GM18951 (cell line): ENCODE data around the gene MAB21L2.

ENCODE experiments used
- POLR2A ChIP-seq: IDR thresholded peaks from 4 replicates; pipeline ENCODE4 v1.6.1; 2011; ENCODE audit warnings: mild to moderate bottlenecking; ENCODE audit not compliant: insufficient read length, insufficient read depth; ENCODE audit errors: extremely low read depth
- in situ Hi-C: fragments of 300-500 bp; cut with MboI; formaldehyde crosslinking; loops from one replicate; pipeline ENCODE4 v1.12.0; 2022; ENCODE audit warnings: low sequenced_read_pairs, mixed read lengths, inconsistent platforms; ENCODE audit not compliant: unreplicated experiment

MAB21L2 gene

DNA sequence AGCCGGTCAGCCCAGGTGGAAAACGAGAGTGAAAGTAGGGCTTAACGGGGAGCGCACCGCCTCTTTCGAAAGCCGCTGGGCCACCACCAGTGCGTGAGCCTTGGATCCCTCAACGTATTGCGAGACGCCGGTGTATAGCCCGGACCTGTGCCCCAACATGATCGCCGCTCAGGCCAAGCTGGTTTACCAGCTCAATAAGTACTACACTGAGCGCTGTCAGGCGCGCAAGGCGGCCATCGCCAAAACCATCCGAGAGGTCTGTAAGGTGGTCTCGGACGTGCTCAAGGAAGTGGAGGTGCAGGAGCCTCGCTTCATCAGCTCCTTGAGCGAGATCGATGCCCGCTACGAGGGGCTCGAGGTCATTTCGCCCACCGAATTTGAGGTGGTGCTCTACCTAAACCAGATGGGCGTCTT is 929 bp downstream of the MAB21L2 start:
- in situ Hi-C loops, result no loop called here
- TF ChIP-seq POLR2A, result no peak

DNA sequence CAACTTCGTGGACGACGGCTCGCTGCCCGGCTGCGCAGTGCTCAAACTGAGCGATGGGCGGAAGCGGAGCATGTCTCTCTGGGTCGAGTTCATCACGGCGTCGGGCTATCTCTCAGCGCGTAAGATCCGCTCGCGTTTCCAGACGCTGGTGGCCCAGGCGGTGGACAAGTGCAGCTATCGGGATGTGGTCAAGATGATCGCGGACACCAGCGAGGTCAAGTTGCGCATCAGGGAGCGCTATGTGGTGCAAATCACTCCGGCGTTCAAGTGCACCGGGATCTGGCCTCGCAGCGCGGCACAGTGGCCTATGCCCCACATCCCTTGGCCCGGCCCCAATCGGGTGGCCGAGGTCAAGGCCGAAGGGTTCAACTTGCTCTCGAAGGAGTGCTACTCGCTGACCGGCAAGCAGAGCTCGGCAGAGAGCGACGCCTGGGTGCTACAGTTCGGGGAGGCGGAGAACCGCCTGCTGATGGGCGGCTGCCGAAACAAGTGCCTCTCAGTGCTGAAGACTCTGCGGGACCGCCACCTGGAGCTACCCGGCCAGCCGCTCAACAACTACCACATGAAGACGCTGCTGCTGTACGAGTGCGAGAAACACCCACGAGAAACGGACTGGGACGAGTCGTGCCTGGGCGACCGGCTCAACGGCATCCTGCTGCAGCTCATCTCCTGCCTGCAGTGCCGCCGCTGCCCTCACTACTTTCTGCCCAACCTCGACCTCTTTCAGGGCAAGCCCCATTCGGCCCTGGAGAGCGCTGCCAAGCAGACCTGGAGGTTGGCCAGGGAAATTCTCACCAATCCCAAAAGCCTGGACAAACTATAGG is 1.5 kb downstream of the MAB21L2 start:
- in situ Hi-C loops, result no loop called here
- no peak for TF ChIP-seq POLR2A

DNA sequence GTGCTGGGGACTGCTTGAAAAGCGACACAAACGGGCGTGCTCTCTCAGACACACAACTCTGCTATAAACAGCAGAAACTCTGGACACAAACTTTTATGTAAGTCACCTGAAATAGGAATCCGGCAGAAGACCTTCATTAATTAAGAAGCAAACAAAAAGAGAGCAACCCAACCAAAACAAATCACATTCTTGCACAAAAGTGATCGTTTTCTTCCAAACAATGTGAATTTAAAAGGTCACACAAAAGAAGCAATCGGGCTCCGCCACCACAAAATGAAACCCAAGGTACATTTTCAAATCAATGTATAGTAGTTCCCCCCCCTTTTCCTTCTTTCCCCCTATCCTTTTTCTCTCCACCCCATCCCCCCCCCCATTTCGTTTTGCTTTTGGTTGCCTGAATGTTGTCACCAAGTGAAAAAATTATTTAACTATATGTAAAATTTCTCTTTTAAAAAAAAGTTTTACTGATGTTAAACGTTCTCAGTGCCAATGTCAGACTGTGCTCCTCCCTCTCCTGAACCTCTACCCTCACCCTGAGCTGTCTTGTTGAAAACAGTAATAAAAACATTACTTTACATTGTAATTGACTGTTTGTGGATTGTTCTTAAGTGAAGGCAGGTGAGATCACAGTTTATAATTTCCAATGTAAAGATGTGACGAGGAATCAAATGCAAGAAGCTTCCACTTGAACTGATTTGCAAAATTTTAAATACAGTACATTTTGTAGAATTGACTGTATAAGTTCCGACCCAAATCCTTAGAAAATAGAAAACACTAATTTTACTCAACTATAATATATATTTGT is 2.4 kb downstream of the MAB21L2 start:
- TF ChIP-seq POLR2A, result no peak
- in situ Hi-C loops, result no loop called here

DNA sequence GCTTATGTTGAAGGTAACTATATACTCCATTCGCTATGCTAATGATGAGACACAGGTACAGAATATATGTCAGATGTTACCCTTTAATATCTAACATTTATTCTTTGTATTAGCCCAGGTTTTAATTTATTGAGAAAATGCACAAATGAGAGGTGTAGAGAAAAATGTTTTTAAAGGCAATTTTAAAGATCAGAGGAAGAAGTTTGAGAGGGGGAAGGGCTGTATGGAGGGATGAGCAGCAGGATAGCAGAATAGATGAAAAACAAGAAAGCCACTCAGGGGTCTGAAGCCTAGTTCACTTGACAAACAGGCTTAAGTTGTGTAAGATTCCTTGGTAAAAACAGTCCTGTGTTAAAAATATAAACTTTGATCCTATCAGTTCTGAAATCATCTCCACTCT is 3.7 kb downstream of the MAB21L2 start:
- in situ Hi-C loops, result no loop called here
- no peak for TF ChIP-seq POLR2A

DNA sequence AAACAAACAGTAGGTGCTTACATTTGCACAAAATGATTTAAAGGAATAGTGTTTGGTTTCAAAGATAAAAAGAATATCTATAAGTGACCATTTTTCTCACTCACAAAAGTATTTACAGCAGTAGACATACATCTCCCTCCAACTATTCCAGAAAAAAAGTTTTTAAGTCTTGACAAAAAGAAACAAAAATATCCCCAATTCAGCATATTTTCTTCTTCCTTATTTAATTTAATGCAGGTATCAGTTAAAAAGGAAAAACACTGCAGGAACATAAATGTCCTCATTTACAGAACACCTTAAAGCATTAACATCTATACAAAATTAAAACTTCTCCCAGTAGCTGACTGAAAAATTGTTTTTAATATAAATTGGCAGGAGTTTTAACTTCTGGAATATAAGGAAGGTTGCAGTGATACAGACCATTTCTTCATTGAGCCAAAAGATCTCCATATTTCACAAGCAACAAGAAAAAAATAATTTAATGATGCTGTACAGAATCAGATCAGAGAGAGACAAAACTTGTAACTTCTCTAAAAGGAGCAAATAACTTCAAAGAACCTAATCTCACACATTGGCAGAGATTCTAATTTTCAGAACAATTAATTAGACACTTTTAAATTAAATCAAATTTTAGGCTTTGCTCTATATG is 4.3 kb downstream of the MAB21L2 start:
- in situ Hi-C loops, result no loop called here
- no peak for TF ChIP-seq POLR2A

DNA sequence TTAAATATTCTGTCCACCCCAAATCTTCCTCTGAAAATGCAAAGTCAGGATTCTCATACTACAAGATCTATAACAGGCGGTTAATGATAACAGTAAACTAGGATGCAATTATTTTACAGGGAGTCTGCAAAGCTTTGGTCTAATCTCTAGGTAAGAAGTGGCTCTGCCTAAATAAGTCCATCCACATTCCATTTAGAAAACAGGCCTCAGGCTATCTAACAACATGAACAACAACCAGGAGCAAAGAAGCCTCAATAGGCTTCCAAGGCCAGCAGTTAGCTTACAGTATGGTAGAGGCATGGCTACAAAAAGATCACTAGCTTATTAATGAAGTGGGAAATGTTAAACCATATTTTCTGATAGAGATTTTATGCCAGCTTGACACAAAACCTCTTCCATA is 6.4 kb downstream of the MAB21L2 start:
- in situ Hi-C loops, result no loop called here
- no peak for TF ChIP-seq POLR2A

DNA sequence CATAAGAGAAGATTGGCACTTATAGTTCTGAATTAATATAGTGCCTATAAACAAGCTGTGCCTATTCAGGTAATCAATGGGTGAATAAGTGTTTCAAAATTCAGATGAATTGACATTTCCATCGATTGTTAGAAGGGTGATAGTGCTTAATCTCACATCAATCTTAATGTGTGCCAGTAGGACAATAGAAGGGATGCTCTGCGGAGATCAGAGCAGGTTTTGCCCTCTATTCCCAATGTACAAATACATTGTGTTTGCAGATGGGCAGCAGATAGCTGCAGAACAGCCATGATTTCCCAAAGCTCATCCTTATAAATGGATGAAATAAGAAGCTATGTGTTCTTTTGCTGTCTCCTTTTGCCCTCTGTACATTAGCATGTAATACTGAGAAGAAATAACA is 7.2 kb downstream of the MAB21L2 start:
- no peak for TF ChIP-seq POLR2A
- in situ Hi-C loops, result no loop called here

DNA sequence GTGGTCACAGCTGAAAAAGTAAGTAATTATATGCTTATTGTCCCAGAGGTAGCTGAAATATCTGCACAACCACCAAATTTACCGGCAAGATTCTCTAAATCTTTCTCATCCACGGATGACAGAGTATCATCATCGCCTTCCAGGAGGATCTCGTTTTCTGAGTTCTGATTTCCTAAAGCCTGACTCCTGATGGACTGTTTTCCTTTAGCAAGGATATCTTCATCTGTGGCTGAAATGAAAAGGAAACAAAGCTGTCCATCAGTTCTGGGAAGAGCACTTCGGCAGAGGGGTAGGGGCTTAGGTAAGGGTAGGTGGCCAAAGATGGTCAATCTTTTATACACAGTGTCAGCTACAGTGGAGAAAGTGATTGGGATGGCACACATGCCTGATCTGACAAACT is 8.7 kb downstream of the MAB21L2 start:
- no peak for TF ChIP-seq POLR2A
- in situ Hi-C loops, result no loop called here

DNA sequence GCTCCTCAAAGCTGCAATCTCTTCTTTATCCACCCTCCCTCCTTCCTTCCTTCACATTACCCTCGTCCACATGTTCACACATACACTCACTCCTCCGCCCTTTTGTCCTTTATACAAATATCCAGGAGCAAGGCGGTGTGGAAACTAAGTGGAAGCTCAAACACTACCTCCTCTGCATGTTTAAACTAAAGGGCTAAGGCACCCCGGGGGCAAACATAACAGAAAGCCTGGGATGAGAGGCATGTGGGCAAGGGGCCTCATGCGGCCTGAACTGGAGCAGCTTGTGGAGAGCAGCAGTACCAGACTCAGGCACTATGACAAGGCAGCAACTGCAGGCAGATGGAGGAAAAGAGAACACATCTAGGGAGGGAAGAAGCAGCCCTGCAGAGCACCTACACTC is 9.5 kb downstream of the MAB21L2 start:
- no peak for TF ChIP-seq POLR2A
- in situ Hi-C loops, result no loop called here

DNA sequence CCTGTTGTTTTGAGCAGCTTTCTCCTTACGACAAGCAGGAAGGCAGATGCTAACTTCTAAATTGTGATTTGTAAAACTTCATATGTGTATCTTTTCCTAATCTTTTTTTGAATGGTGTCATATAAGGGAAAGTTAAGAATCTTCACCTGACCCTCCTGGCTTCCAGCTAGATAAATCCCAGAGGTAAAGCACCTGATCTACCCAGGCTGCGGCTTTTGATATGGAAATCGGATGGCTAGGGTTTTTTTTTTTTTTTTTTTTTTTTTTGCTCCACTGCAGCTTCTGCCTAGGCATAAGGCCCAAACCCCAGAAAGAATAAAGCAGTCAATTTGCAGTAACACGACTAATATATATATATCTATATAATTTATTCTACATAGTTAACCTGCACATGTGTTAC is 10.0 kb downstream of the MAB21L2 start:
- in situ Hi-C loops, result no loop called here
- TF ChIP-seq POLR2A, result no peak

DNA sequence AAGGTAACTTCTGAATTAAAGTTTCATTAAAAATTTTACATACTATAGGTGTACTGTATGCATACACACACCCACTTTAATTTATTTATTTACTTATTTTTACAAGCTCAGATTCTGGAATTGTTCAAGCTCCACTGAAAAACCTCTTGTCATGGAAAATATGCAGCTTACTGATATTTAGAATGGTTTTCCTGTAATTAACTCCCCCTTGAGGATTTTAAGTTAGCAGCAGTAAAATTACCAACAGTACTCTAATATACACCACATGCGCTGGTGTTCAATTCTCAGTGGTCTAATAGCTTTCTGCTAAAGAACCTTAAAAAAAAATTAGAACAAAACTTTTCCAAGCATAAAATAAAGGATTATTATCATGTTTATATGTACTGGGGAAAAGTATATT is 12.0 kb downstream of the MAB21L2 start:
- no peak for TF ChIP-seq POLR2A
- in situ Hi-C loops, result no loop called here

DNA sequence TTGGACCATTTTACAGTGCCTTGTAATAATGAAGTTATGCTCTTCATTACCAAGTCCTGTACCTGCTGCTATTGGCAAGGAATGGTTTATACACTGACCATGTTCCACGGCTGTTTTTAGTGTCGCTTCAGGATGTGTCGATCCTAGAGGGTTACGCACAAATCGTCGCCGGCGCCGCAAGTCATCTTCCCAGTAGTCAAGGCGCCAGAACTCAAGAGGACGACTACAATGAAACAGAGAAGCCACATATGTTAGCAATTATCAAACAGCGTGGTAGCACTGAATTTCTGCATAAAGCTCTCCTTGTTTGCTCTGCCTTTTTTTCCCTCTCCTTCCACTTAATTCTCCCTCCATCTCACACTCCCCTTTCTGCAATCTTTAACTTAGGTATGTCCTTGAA is 17.0 kb downstream of the MAB21L2 start:
- TF ChIP-seq POLR2A, result no peak
- in situ Hi-C loops, result no loop called here

DNA sequence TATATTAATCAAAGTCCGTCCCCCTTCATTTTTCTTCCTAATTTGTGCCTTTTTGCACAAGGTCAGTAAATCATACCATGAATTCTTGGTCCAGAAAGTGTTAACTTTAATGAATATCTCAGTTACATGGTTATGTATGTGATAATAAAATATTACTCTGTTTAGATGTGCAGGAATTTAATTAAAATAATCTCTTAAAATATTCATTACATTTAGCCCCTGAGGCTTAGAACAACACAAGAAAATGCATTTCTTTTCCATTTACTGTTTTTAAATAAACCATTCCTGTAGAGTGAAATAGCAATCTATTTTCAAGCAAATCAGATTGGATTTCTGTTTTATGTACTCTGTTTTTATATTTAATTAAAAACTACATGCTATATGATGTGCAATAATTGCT is 17.6 kb downstream of the MAB21L2 start:
- TF ChIP-seq POLR2A, result no peak
- in situ Hi-C loops, result no loop called here

DNA sequence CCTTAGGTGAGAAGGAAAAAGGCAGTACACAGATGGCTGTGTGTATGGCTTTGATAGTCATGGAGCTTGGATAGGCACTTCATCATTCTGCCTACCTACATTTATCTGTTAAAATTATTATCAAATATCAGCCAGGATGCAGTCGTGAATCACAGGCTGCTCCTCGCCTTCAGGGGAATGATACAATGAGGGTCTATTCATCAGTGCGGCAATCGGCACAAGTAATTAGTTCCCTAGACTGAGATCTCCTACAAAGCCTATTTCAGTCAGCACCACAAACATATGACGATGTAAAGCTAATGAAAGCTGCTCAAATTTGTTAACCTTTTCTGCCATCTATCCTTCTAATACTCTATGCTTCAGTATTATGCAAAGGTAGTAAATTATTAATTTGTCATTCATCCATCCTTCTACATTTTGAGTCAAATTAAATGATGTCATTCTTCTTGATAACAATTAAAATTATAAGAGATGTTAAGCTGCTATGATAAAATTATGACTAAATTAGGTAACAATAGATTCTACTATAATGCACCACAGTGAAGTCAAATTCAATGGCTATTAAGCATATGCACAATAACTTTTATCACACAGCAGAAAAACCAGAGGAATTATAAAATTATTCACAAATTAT is 19.0 kb downstream of the MAB21L2 start:
- TF ChIP-seq POLR2A, result no peak

DNA sequence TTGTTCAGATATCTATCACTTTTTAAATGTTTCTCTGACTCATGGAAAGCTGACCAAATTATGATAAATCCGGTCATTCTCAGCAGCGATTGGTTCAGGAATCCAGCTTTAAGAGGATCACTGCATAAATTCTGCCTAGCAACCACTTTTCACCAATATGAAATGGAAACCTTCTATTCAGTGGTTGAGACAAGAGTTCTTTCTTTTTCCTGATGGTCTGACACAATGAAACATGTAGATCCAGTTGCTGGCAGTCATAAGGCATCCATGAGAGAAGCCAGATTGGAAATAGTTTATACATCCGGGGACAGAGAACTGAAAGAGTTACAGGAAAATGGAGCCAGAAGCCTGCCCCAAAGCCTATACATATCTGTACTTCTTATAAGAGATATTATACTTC is 27.2 kb downstream of the MAB21L2 start:
- in situ Hi-C loops, result no loop called here
- no peak for TF ChIP-seq POLR2A

More for the DNA sequence above, 19.0 kb downstream of the MAB21L2 start:
- in situ Hi-C loops, result no loop called here
